NT2/D1 (cell line): ENCODE data around the gene BCL6B.
A peak's percentile ranks its signal among the peaks of the same experiment; 100 is the strongest.
"Not testable (repeated sequence)": the region's sequence is repeated elsewhere in the genome, so short reads cannot be mapped to it uniquely, and the experiment has no call there.

ENCODE experiments used
- DNase-seq: peaks from one replicate; pipeline ENCODE4 v3.0.0-alpha.2; 2011; ENCODE audit warnings: low read depth, low spot score
- H3K27me3 ChIP-seq: 2 replicates; pipeline ENCODE4 v1.6.0; 2011; ENCODE audit warnings: mild to moderate bottlenecking; ENCODE audit not compliant: insufficient read length, insufficient read depth
- H3K36me3 ChIP-seq: 2 replicates; pipeline ENCODE4 v1.6.1; 2011; ENCODE audit warnings: mild to moderate bottlenecking, low read length, mixed read lengths; ENCODE audit not compliant: insufficient read depth, insufficient read length
- H3K4me1 ChIP-seq: 2 replicates; pipeline ENCODE4 v1.5.1; 2011; ENCODE audit not compliant: insufficient read depth, insufficient read length
- H3K4me3 ChIP-seq: 2 replicates; pipeline ENCODE4 v1.5.1; 2011; ENCODE audit warnings: low read depth; ENCODE audit not compliant: insufficient read length
- H3K9ac ChIP-seq: 2 replicates; pipeline ENCODE4 v1.6.0; 2011; ENCODE audit warnings: low read depth; ENCODE audit not compliant: insufficient read length
- H3K9me3 ChIP-seq: 2 replicates; pipeline ENCODE4 v1.5.1; 2011; ENCODE audit warnings: mild to moderate bottlenecking, low read length; ENCODE audit not compliant: insufficient read depth
- SUZ12 ChIP-seq: IDR thresholded peaks from 2 replicates; pipeline ENCODE4 v1.6.1; 2011; ENCODE audit not compliant: insufficient read length, insufficient read depth; ENCODE audit errors: extremely low read depth
- YY1 ChIP-seq: IDR thresholded peaks from 2 replicates; pipeline ENCODE4 v1.6.1; 2011; ENCODE audit not compliant: insufficient read length, insufficient read depth
- ZNF274 ChIP-seq: IDR thresholded peaks from 2 replicates; pipeline ENCODE4 v1.6.1; 2011; ENCODE audit warnings: mild to moderate bottlenecking, low read depth, low read length

The BCL6B gene, protein sequence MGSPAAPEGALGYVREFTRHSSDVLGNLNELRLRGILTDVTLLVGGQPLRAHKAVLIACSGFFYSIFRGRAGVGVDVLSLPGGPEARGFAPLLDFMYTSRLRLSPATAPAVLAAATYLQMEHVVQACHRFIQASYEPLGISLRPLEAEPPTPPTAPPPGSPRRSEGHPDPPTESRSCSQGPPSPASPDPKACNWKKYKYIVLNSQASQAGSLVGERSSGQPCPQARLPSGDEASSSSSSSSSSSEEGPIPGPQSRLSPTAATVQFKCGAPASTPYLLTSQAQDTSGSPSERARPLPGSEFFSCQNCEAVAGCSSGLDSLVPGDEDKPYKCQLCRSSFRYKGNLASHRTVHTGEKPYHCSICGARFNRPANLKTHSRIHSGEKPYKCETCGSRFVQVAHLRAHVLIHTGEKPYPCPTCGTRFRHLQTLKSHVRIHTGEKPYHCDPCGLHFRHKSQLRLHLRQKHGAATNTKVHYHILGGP

GRCh38 chr17:7022781-7023571 is at the start of gene BCL6B:
TSS of gene BCL6B (plus strand) at chr17:7023050. CDS start at chr17:7023672, 622 bp downstream.
- TF ChIP-seq YY1, result no peak
- TF ChIP-seq SUZ12, result no peak
- TF ChIP-seq ZNF274, result no peak
- Histone ChIP-seq H3K9ac (peak within 1 kb of the TSS; percentile 72), H3K9me3 (no peaks in the 10 kb centered on the region), H3K4me1 (peaks cover 2% of the 10 kb centered on the region), H3K36me3 (peaks cover under 1% of the 10 kb centered on the region), H3K4me3 (peak within 1 kb of the TSS; percentile 30), H3K27me3 (peaks cover 16% of the 10 kb centered on the region)
- no peak for DNase-seq

GRCh38 chr17:6979440-6979839 is 43.4 kb upstream of the BCL6B start:
- H3K9me3 ChIP-seq, DNase-seq, H3K36me3 ChIP-seq, H3K4me3 ChIP-seq, H3K4me1 ChIP-seq, H3K9ac ChIP-seq, H3K27me3 ChIP-seq: not testable (repeated sequence)

GRCh38 chr17:6981426-6981825 is 41.4 kb upstream of the BCL6B start:
- no peaks in the 10 kb centered on the region for H3K27me3 ChIP-seq
- no peak overlapping the region for H3K9ac ChIP-seq
- no peaks in the 10 kb centered on the region for H3K9me3 ChIP-seq
- no peaks in the 10 kb centered on the region for H3K36me3 ChIP-seq
- TF ChIP-seq YY1 (no peak), SUZ12 (no peak), ZNF274 (no peak)
- no peaks in the 10 kb centered on the region for H3K4me1 ChIP-seq
- DNase-seq, result no peak
- H3K4me3 ChIP-seq, result no peak overlapping the region

DNA sequence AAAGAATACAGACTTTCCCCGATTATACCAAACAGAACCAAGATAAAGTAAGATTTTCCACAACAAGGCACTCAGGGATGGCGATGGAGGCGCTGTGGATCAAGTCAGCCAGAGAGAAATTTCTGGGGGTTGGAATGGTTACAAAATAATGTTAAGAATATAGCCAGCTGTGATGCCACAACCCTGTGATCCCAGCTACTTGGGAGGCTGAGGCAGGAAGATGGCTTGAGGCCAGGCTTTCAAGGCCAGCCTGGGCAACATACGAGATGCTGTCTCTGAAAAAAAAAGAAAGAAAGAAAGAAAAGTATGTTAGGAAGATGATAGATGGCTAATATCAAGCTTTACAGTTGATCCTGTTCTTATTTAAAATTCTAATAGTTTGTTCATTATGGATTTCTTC is 37.6 kb upstream of the BCL6B start:
- no peaks in the 10 kb centered on the region for H3K4me1 ChIP-seq
- no peaks in the 10 kb centered on the region for H3K36me3 ChIP-seq
- H3K9ac ChIP-seq, result no peak overlapping the region
- DNase-seq, result no peak
- no peak overlapping the region for H3K4me3 ChIP-seq
- H3K9me3 ChIP-seq, result no peaks in the 10 kb centered on the region
- no peaks in the 10 kb centered on the region for H3K27me3 ChIP-seq
- TF ChIP-seq ZNF274 (no peak), YY1 (no peak), SUZ12 (no peak)

DNA sequence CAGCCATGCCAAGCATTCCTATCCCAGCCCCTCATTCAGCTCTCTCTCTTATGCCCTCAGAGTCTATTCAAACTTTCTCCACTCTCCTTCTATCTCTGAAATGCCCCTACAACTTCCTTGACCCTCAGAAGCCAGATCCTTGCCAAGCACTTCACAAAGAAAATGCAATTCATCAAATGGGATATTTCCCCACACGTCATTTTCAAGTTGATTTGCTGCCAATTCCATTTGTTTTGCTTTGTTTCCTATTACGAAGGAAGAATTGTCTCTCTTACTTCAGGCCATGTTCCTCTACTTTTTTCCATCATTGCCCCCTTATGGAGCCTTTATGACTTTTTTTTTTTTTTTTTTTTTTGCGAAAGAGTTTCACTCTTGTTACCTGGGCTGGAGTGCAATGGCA is 36.2 kb upstream of the BCL6B start:
- no peaks in the 10 kb centered on the region for H3K4me1 ChIP-seq
- no peak overlapping the region for H3K9ac ChIP-seq
- no peak for TF ChIP-seq YY1
- no peak for TF ChIP-seq SUZ12
- no peak for TF ChIP-seq ZNF274
- H3K9me3 ChIP-seq, result no peaks in the 10 kb centered on the region
- no peaks in the 10 kb centered on the region for H3K36me3 ChIP-seq
- no peak overlapping the region for H3K4me3 ChIP-seq
- DNase-seq, result no peak
- H3K27me3 ChIP-seq, result no peaks in the 10 kb centered on the region

DNA sequence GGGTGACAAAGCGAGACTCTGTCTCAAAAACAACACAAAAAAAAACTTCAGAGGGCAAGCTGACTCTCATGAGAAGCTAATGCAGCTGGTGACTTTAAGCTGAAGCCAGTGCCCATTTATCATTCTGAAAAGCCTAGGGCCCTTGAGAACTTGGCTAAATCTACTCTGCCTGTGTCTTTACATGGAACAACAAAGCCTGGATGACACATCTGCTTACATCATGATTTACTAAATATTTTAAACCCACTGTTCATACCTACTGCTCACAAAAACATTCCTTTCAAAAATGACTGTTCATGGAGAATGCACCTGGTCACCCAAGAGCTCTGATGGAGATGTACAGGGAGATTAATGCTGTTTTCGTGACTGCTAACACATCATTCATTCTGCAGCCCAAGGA is 33.1 kb upstream of the BCL6B start:
- Histone ChIP-seq H3K36me3 (no peaks in the 10 kb centered on the region), H3K9me3 (no peaks in the 10 kb centered on the region), H3K27me3 (no peaks in the 10 kb centered on the region), H3K9ac (no peak overlapping the region), H3K4me3 (no peak overlapping the region), H3K4me1 (no peaks in the 10 kb centered on the region)
- DNase-seq, result no peak
- TF ChIP-seq YY1 (no peak), SUZ12 (no peak), ZNF274 (no peak)

DNA sequence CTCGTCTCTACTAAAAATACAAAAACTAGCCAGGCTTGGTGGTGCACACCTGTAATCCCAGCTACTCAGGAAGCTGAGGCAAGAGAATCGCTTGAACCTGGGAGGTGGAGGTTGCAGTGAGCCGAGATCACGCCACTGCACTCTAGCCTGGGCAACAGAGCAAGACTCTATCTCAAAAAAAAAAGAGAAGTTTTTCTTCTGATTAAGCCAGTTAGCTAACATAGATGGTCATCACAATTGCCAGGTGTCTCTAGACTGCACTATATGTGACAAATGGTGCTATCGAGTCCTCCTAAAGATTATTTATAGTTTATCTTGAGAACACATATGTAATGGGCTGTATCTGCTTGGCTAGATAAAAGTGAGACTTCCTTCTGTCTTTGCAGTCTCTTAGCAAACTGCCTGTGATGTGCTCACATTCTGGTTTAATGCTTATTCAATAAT is 29.2 kb upstream of the BCL6B start:
- not testable (repeated sequence) for H3K4me1 ChIP-seq, H3K36me3 ChIP-seq, DNase-seq, H3K9ac ChIP-seq, H3K9me3 ChIP-seq, H3K4me3 ChIP-seq, H3K27me3 ChIP-seq
